CD4-positive, alpha-beta T cell treated with Interleukin-12 subunit alpha and Interleukin-12 subunit beta, for 1 hour (primary cell): ENCODE data around the gene SNCB.
"Not testable (repeated sequence)": the region's sequence is repeated elsewhere in the genome, so short reads cannot be mapped to it uniquely, and the experiment has no call there.

ENCODE experiments used
- DNase-seq: peaks from one replicate; pipeline ENCODE4 v3.0.0-alpha.2; 2020

The SNCB gene

GRCh38 chr5:176621661-176622079, 8.7 kb downstream of the SNCB start:
- DNase-seq: no peak

- DNase-seq: no peak
These were observed 9.9 kb downstream of the SNCB start for GRCh38 chr5:176620333-176620981.

- no peak for DNase-seq
These were observed 10.6 kb downstream of the SNCB start for GRCh38 chr5:176619569-176620332.

- peak; percentile 84 for DNase-seq
These were observed 11.1 kb downstream of the SNCB start for GRCh38 chr5:176619203-176619568.

GRCh38 chr5:176618783-176619182, 11.6 kb downstream of the SNCB start:
- no peak for DNase-seq

- no peak for DNase-seq
These were observed 13.8 kb downstream of the SNCB start for GRCh38 chr5:176616511-176616910.

- no peak for DNase-seq
These were observed 15.4 kb downstream of the SNCB start for GRCh38 chr5:176614805-176615478.

- no peak for DNase-seq
These were observed 17.5 kb downstream of the SNCB start for GRCh38 chr5:176612855-176613254.

- DNase-seq: no peak
These were observed 18.3 kb downstream of the SNCB start for GRCh38 chr5:176612008-176612407.

GRCh38 chr5:176611435-176611834, 18.9 kb downstream of the SNCB start:
- peak; percentile 56 for DNase-seq

- no peak for DNase-seq
These were observed 19.9 kb downstream of the SNCB start for GRCh38 chr5:176610435-176610773.

GRCh38 chr5:176609724-176610434, 20.5 kb downstream of the SNCB start, which contains the start of gene GPRIN1:
Gene GPRIN1 (minus strand): TSS chr5:176610156. CDS start chr5:176599834, 10,322 bp downstream.
- DNase-seq: peak; percentile 57

GRCh38 chr5:176608937-176609723, 21.2 kb downstream of the SNCB start:
- peak; percentile 13 for DNase-seq

- no peak for DNase-seq
These were observed 22.1 kb downstream of the SNCB start for GRCh38 chr5:176608142-176608705.

GRCh38 chr5:176606875-176607274, 23.5 kb downstream of the SNCB start:
- DNase-seq: no peak

- no peak for DNase-seq
These were observed 24.3 kb downstream of the SNCB start for GRCh38 chr5:176606032-176606431.

- no peak for DNase-seq
These were observed 27.2 kb downstream of the SNCB start for GRCh38 chr5:176603091-176603490.

- no peak for DNase-seq
These were observed 28.3 kb downstream of the SNCB start for GRCh38 chr5:176601901-176602482.

GRCh38 chr5:176599749-176600430, 30.4 kb downstream of the SNCB start:
- not testable (repeated sequence) for DNase-seq

GRCh38 chr5:176597417-176598389, 32.6 kb downstream of the SNCB start:
- no peak for DNase-seq
